Progenitor cell of endocrine pancreas (in vitro differentiated cells): ENCODE measurements around the gene KRTAP20-1. TPM values are rescaled to one million over a fixed set of nuclear protein-coding genes. Genes with fewer than 3 reads are reported as not detected.

Experiments used
- DNase-seq: peaks from one replicate; pipeline ENCODE4 v3.0.0; 2021; ENCODE audit warnings: low spot score; ENCODE audit not compliant: unreplicated experiment
- H3K27ac Mint-ChIP-seq: 2 replicates; pipeline ENCODE4 v1.8.0; 2021; ENCODE audit warnings: mild to moderate bottlenecking, moderate library complexity, mixed read lengths
- H3K27me3 Mint-ChIP-seq: 2 replicates; pipeline ENCODE4 v1.8.0; 2021; ENCODE audit warnings: mixed read lengths
- H3K36me3 Mint-ChIP-seq: 2 replicates; pipeline ENCODE4 v1.8.0; 2022; ENCODE audit warnings: mixed read lengths; ENCODE audit not compliant: insufficient read depth
- H3K4me1 Mint-ChIP-seq: 2 replicates; pipeline ENCODE4 v1.8.0; 2021; ENCODE audit warnings: low read depth, mixed read lengths
- H3K4me3 Mint-ChIP-seq: 2 replicates; pipeline ENCODE4 v1.8.0; 2021; ENCODE audit warnings: low read depth, mild to moderate bottlenecking, moderate library complexity, mixed read lengths
- H3K9me3 Mint-ChIP-seq: 2 replicates; pipeline ENCODE4 v1.8.0; 2021; ENCODE audit warnings: low read depth, mixed read lengths
- total RNA-seq: library from RNA; stranded (reverse); gene quantifications from 2 replicates; pipeline ENCODE4 v1.2.1, GENCODE V29; 2021
- TF ChIP-seq, protein P1 (sequence below): fragments of 200-600 bp; sonication (generic); IDR thresholded peaks from one replicate; pipeline ENCODE4 v1.5.0; 2021; ENCODE audit warnings: antibody characterized with exemption, mild to moderate bottlenecking; ENCODE audit not compliant: unreplicated experiment

The KRTAP20-1 gene
- total RNA-seq, 1 donor from 2014 or later, result not detected

DNA sequence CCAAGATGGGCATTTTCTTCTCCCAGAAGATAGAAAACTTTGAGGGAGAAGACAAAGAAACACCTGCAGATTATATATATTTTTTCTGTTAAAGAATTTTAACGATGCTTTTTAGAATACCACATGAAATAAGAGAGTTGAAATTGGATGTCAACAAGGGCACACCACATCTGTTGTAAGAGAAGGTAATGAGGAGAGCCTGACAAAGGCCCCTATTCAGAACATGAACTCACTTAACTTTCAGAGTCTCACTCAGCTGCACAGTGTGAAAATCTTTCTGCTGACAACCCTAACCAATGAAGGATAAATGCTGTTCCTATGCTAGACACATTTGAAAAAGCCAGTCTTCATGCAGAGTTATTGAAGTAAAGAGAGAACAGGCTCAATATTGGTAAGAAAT is 33.4 kb upstream of the KRTAP20-1 start:
- DNase-seq, result no peak
- H3K36me3 Mint-ChIP-seq, result no peaks in the 10 kb centered on the region
- H3K4me3 Mint-ChIP-seq, result no peak overlapping the region
- no peaks in the 10 kb centered on the region for H3K4me1 Mint-ChIP-seq
- no peaks in the 10 kb centered on the region for H3K27me3 Mint-ChIP-seq
- TF ChIP-seq, protein P1, sequence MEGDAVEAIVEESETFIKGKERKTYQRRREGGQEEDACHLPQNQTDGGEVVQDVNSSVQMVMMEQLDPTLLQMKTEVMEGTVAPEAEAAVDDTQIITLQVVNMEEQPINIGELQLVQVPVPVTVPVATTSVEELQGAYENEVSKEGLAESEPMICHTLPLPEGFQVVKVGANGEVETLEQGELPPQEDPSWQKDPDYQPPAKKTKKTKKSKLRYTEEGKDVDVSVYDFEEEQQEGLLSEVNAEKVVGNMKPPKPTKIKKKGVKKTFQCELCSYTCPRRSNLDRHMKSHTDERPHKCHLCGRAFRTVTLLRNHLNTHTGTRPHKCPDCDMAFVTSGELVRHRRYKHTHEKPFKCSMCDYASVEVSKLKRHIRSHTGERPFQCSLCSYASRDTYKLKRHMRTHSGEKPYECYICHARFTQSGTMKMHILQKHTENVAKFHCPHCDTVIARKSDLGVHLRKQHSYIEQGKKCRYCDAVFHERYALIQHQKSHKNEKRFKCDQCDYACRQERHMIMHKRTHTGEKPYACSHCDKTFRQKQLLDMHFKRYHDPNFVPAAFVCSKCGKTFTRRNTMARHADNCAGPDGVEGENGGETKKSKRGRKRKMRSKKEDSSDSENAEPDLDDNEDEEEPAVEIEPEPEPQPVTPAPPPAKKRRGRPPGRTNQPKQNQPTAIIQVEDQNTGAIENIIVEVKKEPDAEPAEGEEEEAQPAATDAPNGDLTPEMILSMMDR, result no peak
- H3K27ac Mint-ChIP-seq, result no peak overlapping the region
- peaks cover 6% of the 10 kb centered on the region for H3K9me3 Mint-ChIP-seq

DNA sequence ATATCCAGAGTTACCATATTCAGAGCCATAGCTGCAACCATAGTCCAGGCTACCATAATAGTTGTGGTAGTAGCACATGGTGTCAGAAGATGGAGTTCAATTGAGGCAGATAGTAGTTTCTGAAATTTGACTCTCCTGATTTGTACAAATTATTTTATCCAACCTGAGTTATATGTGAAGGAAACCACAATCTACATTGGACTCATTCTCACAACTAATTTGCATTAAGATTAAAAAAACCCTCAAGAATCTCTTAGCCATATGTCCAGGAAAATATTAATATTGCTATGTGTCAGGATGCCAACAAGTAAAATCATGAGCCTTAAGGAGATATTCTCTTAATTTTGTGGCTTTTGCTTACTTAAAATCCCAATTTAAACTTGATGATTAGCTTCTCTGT is 25.9 kb upstream of the KRTAP20-1 start, which contains the start of gene KRTAP22-2:
Gene KRTAP22-2, minus strand, starts transcription at position 101 of the 400 bp plus-strand sequence.
- no peak for DNase-seq
- Mint-ChIP-seq H3K4me1 (no peaks in the 10 kb centered on the region), H3K9me3 (peaks cover 14% of the 10 kb centered on the region), H3K4me3 (no peak within 1 kb of the TSS), H3K36me3 (no peaks in the 10 kb centered on the region), H3K27me3 (no peaks in the 10 kb centered on the region), H3K27ac (no peak within 1 kb of the TSS)
- TF ChIP-seq, protein P1, result no peak

DNA sequence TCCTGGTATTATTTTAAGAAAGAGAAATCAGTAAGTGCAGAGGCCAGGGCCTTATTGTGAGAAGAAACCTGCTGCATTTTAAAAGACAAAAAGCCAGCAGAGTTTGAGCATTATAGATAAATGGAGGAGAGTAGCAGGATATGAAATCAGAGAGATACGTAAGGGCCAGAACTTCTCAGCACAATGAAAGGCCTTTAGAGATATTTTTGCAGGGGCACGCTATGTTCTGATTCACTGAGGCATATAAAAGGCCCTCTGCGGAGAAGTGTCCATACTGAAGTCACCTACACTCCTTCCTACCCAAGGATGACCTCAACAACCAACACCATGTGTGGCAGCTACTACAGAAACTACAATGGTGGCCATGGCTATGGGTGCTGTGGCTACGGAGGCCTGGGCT is 24.1 kb upstream of the KRTAP20-1 start, which contains the start of gene KRTAP6-3:
Gene KRTAP6-3, plus strand, starts transcription at position 301 of the 400 bp plus-strand sequence. Its CDS starts 6 bp downstream, at position 307.
- H3K36me3 Mint-ChIP-seq, result peaks cover 2% of the 10 kb centered on the region
- H3K27me3 Mint-ChIP-seq, result no peaks in the 10 kb centered on the region
- H3K9me3 Mint-ChIP-seq, result peaks cover 16% of the 10 kb centered on the region
- H3K27ac Mint-ChIP-seq, result no peak within 1 kb of the TSS
- TF ChIP-seq, protein P1, result no peak
- no peak for DNase-seq
- no peaks in the 10 kb centered on the region for H3K4me1 Mint-ChIP-seq
- no peak within 1 kb of the TSS for H3K4me3 Mint-ChIP-seq

DNA sequence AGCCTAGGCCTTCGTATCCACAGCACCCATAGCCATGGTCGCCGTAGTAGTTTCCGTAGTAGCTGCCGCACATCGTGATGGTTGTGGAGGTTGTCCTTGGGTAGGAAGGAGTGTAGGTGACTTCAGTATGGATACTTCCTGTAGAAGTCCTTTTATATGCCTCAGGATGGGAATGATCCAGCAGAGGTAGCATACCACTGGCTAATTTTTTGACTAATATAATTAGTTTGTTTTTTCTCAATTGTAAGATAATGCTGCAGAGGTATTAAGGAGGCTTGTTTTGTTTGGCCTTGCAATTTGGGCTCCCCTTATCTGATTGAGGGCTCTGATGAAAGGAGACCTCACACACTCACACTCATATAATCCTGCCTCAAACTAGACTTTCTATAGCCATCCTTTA is 17.4 kb upstream of the KRTAP20-1 start, which contains the start of gene KRTAP6-2:
Gene KRTAP6-2, minus strand, starts transcription at position 101 of the 400 bp plus-strand sequence. Its CDS starts 28 bp downstream, at position 73.
- Mint-ChIP-seq H3K4me3 (no peak within 1 kb of the TSS), H3K4me1 (no peaks in the 10 kb centered on the region), H3K36me3 (peaks cover 2% of the 10 kb centered on the region), H3K27me3 (no peaks in the 10 kb centered on the region), H3K9me3 (peaks cover 20% of the 10 kb centered on the region), H3K27ac (no peak within 1 kb of the TSS)
- no peak for DNase-seq
- TF ChIP-seq, protein P1, result no peak

DNA sequence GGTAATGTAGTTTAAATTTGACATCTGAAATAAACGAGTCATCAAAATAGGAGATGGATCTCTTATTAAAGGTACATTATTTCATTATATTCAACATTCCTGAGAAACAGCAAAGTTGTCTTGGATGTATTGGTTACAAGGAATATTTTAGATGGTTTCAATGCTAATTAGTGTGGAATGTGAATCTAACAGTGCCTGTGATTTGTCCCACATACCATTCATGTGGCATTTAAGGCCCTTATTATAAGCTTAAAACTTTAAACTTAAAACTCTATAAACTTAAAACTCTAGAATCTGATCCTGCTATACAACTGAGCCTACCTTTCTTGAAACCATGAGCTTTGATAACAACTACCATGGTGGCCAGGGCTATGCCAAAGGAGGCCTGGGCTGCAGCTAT is 15.4 kb upstream of the KRTAP20-1 start, which contains the start of gene KRTAP22-1:
Gene KRTAP22-1, plus strand, starts transcription at position 301 of the 400 bp plus-strand sequence.
- Mint-ChIP-seq H3K9me3 (peaks cover 22% of the 10 kb centered on the region), H3K4me3 (no peak within 1 kb of the TSS), H3K36me3 (peaks cover 2% of the 10 kb centered on the region), H3K27ac (no peak within 1 kb of the TSS), H3K4me1 (no peaks in the 10 kb centered on the region), H3K27me3 (no peaks in the 10 kb centered on the region)
- TF ChIP-seq, protein P1, result no peak
- no peak for DNase-seq
